NAMALWA (cell line): ENCODE results near the gene COQ10A.
"Not testable (repeated sequence)": the region's sequence is repeated elsewhere in the genome, so short reads cannot be mapped to it uniquely, and the experiment has no call there.

ENCODE experiments used
- DNase-seq: peaks from one replicate; pipeline ENCODE4 v3.0.0-alpha.2; 2015; ENCODE audit warnings: low spot score

Gene COQ10A

DNA sequence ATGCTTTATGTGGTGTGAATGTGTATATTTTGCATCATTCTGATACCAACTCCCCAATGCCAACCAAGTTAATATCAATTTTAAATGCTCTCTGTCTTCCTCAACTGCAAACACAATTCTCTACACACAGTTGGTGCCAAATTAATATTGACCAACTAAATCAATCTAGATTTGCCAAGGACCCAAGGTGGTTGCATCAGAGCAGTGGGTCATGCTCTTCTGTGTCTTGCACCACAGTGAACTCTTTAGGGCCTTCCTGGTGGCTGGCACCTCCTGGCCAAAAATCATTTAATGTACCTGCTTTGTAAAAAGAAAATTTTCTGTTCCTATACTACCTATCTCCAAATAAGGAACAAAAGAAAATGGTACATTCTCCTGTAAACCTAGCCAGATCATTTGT lies 14.1 kb downstream of the COQ10A start:
- DNase-seq, result no peak

DNA sequence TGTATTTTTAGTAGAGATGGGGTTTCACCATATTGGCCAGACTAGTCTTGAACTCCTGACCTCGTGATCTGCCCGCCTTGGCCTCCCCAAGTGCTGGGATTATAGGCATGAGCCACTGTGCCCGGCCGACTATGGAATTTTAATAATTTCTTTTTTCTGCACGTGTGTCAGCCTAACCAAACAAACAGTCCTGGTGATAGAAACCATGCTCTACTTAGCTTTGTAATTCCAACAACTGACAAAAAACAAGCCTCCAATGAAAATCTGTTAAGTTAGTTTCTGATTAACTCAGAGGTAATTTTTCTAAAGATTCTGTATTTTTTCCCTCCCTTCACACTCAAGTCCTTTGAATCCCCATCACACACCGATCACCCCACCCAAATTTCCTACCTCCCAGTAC lies 15.3 kb downstream of the COQ10A start:
- DNase-seq, result no peak

DNA sequence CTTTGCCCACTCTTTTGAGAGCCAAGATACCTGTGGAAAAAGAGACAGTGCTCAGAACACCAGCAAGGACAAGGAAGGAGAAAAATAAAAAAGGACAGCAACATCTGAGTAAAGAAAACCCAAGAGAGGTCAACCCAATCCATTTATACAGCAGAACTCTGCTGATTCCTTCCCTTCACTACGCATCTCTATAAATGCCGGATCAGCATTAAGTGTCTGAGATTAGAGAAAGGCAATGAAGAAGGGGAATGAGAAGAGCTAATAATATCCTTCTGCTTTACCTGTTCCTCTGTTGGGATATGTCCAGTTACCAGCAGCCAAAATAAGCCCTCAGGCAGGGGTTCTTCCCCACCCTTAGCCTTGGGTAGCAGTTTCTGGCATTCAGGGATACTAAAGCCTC lies 15.8 kb downstream of the COQ10A start:
- no peak for DNase-seq

DNA sequence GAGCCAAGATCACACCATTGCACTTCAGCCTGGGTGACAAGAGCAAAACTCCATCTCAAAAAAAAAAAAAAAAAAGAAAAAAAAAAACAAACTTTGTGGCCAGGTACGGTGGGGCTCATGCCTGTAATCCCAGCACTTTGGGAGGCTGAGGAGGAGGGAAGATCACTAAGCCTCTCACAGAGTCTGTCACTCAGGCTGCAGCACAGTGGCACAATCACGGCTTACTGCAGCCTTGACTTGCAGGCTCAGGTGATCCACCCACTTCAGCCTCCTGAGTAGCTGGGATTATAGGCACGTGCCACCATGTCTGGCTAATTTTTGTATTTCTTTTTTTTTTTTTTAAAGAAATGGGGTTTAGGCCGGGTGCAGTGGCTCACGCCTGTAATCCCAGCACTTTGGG lies 17.5 kb downstream of the COQ10A start:
- DNase-seq, result not testable (repeated sequence)

DNA sequence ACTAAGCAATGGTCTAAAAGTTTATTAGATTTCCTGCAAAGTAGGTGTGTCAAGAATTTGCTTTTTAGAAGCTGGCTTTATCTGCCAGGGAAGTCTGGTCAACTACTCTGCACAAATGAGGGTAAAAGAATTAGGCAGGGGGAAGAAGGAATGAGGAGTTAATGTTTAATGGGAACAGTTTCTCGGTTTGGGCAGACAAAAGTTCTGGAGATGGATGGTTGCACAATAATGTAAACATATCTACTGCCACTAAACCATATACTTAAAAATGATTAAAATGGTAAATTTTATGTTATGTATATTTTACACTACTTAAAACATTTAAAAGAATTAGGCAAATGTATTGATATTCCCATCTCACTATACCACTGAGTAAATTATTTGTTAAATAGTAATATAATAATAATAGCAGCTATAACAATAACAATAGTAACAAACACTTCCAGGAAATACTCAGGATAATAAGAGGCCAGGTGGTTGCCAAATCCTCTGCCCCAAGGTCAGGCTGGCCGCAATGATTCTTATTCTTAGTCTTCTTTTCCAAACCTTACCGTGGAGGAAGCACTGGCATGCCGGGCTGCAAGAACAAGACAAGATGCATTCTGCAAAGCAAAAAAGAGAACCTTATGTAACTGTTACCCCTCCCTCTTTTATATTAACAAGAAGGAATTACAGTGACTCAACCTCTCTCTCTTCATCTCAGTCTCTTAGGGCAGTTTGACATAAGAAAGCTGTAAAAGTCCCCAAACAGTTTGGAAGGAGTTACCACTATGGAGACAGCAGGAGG lies 19.5 kb downstream of the COQ10A start:
- no peak for DNase-seq

DNA sequence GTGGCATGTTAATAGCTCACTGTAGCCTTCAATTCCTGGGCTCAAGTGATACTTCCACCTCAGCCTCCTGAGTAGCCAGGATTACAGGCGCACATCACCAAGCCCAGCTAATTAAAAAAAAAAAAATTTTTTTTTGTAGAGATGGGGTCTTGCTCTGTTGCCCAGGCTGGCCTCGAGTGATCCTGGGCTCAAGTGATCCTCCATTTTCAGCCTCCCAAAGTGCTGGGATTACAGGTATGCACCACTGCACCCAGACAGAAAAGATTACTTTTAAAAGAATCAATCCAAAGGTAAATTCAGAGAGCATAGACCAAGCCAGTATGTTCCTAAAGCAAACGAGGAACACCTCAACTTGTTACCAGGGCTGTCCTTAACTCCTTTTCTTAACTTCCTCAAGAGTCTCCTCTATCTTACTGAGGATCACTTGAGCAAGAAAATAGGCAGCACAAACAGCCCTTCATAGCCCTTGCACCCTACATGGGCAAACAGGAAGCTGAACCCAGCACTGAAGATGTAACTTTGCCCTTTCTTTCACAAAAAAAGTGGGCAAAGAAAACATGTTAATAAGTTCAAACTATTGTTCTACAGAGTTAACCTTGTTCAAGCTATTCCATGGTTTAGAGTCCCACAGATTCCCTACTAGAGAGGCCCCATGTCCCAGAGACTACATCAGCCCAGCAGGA lies 22.1 kb downstream of the COQ10A start:
- no peak for DNase-seq

DNA sequence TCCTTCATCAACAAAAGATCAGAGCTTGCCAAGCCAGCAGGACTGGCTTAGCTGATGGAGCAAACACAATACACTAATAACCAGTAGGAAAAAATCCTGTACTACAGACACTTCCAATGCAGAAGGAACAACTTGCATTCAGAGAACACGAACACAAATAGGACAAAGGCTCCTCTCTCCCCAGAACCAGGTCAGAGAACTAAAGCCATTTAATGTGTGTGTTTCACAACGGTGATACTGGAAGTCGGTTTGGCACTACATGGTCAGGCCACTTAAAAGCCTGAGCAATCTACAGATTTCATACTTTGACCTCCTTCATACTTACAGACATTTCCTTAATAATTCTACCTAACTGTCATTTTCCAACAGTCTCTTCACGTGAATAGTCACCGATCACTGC lies 27.1 kb downstream of the COQ10A start:
- no peak for DNase-seq

DNA sequence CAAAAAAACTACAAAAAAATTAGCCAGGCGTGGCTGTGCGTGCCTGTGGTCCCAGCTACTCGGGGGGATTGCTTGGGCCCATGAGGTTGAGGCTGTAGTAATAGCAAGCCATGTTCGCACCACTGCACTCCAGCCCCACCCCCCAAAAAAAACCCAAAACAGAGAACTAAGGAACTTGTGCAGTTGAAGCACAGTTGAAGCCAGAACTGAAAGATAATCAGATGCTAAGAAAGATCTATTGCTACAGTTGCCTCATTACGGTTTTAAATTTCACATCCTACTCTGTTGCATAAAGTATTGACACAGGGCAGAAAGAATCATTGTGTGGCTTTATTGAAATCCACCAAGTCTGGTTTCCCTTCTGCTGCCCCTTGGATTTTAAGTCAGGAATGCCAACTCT lies 29.6 kb downstream of the COQ10A start:
- no peak for DNase-seq

DNA sequence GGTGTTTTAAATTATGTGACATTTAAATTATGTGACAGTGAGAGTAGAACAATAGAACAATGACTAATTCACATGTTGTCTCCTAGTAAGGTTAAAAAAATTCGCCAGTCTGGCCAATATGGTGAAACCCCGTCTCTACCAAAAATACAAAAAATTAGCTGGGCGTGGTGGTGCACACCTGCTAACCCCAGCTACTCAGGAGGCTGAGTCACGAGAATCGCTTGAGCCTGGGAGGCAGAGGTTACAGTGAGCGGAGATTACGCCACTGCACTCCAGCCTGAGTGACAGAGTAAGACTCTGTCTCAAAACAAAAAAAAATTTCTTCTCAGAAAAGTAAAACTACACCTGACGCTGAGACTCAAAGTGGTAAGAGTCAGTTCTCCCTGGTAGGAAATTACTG lies 30.7 kb downstream of the COQ10A start:
- DNase-seq, result no peak

DNA sequence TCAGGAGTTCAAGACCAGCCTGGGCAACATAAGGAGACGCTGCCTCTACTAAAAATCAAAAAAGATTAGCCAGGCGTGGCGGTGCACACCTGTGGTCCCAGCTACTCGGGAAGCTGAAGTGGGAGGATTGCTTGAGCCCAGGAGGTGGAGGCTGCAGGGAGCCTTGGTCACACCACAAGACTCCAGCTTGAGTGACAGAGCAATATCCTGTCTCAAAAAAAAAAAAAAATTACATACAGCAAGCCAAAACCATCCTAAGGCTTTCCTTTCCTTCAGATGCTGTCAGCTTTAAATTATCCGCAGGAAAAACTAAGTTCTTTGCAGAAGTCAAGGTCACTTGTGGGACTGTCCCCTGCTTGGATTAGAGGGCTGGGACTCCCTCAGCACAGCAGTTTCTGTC lies 32.1 kb downstream of the COQ10A start:
- no peak for DNase-seq

DNA sequence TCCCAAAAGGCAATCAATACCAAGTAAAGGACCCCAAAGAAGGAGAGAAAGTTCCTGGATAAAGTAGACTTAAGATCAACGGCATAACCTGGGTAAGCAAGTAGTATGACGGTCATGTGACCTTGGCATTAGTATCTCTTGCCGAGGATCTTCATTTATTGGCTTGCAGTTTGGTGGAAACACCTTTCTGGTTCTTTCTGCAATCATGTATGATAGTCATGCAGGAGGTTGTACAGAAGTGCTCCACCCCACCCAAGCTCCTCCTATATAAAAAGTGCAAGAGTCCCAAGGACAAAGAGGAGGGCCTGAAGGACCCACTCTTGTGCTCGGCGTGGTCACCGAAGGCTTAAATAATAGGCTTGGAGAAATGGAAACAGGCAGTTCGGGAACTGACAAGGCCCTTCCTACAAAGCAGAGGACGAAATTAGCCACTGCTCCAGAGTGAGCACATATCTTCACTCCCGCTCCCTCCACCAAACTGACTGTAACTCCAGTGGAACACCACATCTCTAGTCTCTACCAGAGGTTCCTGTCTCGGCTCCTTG lies 32.6 kb downstream of the COQ10A start:
- DNase-seq, result peak; percentile 62

DNA sequence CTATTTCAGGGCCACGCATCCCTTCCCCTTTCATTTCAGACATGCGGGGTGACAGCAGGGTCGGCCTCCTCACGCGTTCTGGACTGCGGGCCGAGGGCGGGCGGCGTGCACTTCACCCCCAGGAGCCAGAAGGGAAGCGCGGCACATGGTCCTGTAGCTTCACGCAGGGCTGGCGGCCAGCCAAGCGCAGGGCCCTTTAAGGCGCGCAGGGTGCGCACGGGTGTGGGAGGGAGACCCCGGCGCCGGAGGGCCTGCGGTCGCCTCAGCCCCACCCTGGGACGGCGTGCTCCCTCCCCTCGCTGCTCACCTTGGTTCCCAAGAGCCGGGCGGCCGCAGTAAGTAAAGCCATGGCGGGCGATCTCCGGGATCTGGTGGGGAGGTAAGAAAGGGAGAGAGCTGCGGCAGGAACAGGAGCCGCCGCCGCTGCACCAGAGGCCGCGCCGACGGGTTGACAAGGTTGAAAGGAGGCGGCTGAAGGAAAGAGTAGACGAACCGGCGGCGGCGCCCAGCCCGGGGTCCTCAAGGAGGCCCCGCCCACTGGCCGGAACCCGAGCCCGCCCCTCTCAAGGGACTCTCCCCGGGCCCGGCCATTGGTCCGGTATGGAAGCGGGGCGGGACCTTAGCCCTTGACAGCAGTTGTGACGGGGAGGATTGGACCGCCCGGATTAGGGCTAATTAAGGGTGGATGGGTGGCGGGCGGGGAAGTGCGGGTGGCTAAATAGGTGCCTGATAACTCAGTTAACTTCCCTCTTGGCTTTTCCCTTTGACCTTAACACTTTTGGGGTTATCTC lies 33.3 kb downstream of the COQ10A start, which contains the start of gene CS:
CS (minus strand) TSS at position 478 of the 791 bp plus-strand sequence; CDS start at position 349, 129 bp downstream.
- DNase-seq, result peak; percentile 99

DNA sequence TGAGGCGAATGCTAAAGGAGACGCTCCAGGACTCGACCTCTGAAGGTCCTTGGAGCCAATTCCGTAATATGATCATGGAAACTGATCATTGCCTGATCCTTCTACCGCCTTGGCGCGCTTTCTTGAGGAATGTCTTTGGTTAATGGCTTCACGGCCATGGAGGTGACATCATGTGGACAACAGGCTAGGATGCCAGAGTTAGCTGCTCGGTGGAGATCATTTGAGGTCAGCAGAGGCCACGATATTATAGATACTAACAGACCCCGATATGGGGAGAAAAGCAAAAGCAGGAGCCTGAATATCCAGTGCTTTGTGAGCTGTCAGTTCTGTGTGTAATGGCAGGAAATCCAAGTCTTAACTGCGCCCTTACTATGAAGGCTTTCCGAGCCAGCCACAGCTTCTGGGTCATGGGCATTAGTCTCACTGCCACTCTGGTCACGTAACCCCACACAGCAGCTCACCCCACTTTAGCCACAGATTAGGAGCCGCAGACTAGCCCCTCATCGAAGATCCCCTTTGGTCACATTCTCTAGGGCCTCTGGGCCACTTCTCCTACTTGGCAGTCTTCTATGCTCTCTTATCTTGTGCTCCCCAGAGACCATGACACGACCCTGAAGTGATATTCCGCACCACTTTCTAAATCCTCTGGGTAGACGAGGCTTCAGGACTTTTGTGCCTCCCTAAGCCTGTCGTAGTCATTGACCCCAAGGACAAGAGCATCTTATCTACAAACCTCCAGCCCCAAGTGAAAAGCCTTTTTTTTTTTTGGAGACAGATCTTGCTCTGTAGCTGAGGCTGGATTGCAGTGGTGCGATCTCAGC lies 34.1 kb downstream of the COQ10A start:
- DNase-seq, result no peak

DNA sequence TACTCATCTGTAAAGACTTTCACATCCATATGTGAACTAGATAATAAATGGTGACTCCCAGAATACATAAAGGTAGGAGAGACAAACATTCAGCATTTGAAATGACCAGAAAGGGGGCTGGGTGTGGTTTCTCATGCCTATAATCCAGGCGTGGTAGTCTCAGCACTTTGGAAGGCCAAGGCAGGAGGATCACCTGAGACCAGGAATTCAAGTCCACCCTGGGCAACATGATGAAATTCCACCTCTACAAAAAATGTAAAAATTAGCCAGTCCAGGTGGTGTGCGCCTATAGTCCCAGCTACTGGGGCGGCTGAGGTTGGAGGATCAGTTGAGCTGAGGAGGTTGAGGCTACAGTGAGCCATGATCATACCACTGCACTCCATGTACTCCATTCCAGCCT lies 37.5 kb downstream of the COQ10A start:
- no peak for DNase-seq

DNA sequence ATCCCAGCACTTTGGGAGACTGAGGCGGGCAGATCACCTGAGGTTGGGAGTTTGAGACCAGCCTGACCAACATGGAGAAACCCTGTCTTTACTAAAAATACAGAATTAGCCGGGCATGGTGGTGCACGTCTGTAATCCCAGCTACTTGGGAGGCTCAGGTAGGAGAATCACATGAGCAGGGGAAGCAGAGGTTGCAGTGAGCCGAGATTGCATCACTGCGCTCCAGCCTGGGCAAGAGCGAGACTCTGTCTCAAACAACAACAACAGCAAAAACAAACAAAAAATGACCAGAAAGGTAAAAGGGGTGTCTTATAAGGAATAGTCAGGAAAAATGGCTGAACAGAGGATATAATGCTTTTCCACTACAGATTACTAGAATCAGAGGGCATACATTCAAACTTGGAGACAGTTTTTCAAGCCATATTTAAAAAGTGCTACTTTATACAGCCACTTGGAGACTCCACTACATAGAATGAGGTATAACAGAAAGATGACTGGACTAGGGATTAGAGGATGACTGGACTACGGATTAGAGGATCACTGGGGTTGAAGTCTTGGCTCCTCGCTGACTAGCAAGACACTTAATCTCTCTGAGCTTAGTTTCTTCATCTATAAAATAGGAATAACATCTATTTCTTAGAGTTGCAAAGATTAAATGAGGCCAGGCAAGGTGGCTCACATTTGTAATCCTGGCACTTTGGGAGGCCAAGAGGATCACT lies 38.3 kb downstream of the COQ10A start:
- no peak for DNase-seq

DNA sequence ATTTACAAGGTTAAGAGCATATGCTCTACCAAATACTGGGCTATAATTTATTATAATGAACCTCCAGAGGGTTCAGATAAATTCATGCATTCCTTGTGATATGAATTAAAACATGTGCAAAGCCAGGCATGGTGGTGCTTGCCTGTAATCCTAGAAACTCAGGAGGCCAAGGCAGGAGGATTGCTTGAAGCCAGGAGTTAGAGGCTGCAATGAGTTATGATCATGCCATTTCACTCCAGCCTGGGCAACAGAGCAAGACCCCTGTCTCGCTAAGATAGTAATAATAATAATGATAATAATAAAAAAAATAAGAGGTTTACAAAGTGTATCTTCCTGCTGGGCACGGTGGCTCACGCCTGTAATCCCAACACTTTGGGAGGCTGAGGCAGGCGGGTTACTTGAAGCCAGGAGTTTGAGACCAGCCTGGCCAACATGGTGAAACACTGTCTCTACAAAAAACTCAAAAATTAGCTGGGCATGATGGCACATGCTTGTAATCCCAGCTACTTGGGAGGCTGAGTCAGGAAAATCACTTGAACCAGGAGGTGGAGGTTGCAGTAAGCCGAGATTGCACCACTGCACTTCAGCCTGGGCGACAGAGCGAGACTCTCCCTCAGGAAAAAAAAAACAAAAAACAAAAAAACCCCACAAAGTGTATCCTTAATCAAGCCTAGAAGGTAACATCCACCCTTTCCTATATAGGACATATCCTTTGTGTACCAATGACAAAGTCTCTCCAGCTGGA lies 40.7 kb downstream of the COQ10A start:
- DNase-seq, result no peak

DNA sequence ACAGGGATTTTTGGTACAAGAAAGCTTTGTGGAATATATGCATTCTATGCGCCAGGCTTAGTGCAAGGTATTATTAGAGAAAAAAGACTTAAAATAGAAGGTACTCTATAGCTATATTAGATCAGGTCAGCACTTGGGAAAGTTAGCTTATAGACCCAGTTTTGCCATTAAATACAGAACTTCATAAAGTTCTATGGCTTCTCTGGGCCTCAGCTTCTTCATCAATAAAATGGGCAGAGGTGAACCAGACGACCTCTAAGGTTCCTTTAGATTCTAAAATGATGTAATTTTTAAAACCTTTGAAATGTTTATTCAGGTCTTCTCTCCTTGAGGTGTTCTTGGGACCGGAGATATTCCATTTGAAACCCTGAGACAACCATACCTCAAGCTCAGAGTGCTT lies 42.0 kb downstream of the COQ10A start:
- no peak for DNase-seq

DNA sequence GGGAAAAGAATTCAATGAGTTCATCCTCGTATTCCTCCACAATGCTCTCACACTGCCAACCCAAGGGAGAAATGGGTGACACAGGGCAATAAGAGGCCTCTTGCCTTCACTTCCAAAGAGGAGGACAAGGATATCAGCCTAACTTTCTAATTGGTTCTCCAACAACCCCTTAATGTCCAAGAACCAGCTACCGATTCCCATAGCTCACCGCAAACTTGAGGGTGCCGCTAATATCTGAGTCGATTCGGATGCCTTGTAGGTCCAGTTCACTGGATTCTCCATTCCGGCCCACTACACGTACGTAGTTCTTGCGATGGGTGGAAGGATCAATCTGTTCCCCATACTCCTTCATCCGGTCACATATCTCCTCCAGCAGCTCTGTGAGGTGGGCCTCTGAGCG lies 44.3 kb downstream of the COQ10A start:
- DNase-seq, result no peak

DNA sequence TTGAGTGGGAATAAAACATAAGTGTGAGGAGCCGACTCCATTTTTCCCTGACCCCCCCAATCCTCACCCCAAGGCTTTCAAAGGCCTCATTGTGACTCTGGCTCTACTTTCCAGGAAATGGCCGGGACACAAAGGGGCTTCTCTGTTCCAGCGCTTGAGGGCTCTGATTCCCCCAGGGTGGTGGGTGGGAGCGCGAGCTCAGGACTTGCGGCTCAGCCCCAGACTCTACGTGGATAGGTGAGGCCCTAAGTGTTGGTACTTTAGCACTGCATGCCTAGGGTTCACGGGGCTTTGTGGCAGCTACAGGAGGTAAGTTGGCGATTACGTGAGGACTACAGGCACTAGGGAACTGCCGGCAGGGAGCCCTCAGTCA lies 48.5 kb downstream of the COQ10A start:
- DNase-seq, result no peak
